ENCODE data around the gene ARL15.

GRCh38 chr5:53969176-53969730 lies 341.1 kb downstream of the ARL15 start:
- TF ChIP-seq CTCF (IDR thresholded peaks at IDR 0.05) (no peak), POLR2A (IDR thresholded peaks at IDR 0.05) (no peak)
